NCI-H526 (cell line): ENCODE data around the gene RFX7.
A peak's percentile ranks its signal among the peaks of the same experiment; 100 is the strongest.

ENCODE experiments used
- DNase-seq, 2 experiments: peaks; one replicate each; lab custom pipeline; 2025; lab: John Stamatoyannopoulos, UW

Gene RFX7

GRCh38 chr15:56126409-56126808, 117.3 kb downstream of the RFX7 start:
- no peak for DNase-seq

GRCh38 chr15:56124391-56124790, 119.3 kb downstream of the RFX7 start:
- DNase-seq, result peak in 1 of 2 experiments; percentile 1

GRCh38 chr15:56105855-56106254, 137.8 kb downstream of the RFX7 start:
- DNase-seq, result no peak

- no peak for DNase-seq
These were observed 141.2 kb downstream of the RFX7 start for GRCh38 chr15:56102441-56102840.

GRCh38 chr15:56099311-56099710, 144.4 kb downstream of the RFX7 start:
- DNase-seq, result no peak

GRCh38 chr15:56098195-56098863, 145.3 kb downstream of the RFX7 start:
- DNase-seq, result no peak

GRCh38 chr15:56095406-56095805, 148.3 kb downstream of the RFX7 start:
- DNase-seq, result no peak

- DNase-seq, result no peak
These were observed 149.5 kb downstream of the RFX7 start for GRCh38 chr15:56094171-56094570.

GRCh38 chr15:56088389-56088788, 155.3 kb downstream of the RFX7 start:
- DNase-seq, result no peak

GRCh38 chr15:56086566-56086965, 157.1 kb downstream of the RFX7 start:
- DNase-seq, result no peak

- no peak for DNase-seq
These were observed 161.4 kb downstream of the RFX7 start for GRCh38 chr15:56082263-56082761.

GRCh38 chr15:56077081-56077480, 166.6 kb downstream of the RFX7 start:
- DNase-seq, result no peak

GRCh38 chr15:56076640-56077039, 167.0 kb downstream of the RFX7 start:
- peak; percentile 22 to 39 for DNase-seq

GRCh38 chr15:56074481-56075265, 169.0 kb downstream of the RFX7 start:
- DNase-seq, result no peak

GRCh38 chr15:56064152-56064551, 179.5 kb downstream of the RFX7 start:
- no peak for DNase-seq

GRCh38 chr15:56059716-56060115, 184.0 kb downstream of the RFX7 start:
- no peak for DNase-seq

- DNase-seq, result no peak
These were observed 184.7 kb downstream of the RFX7 start for GRCh38 chr15:56058986-56059385.

- DNase-seq, result no peak
These were observed 187.1 kb downstream of the RFX7 start for GRCh38 chr15:56056626-56057025.

- no peak for DNase-seq
These were observed 190.7 kb downstream of the RFX7 start for GRCh38 chr15:56053046-56053400.

GRCh38 chr15:56052395-56053045, 191.2 kb downstream of the RFX7 start:
- DNase-seq, result peak in 1 of 2 experiments; percentile 40

GRCh38 chr15:56051676-56052075, 192.0 kb downstream of the RFX7 start:
- no peak for DNase-seq

GRCh38 chr15:56049577-56049976, 194.1 kb downstream of the RFX7 start:
- DNase-seq, result no peak

GRCh38 chr15:56047354-56047753, 196.3 kb downstream of the RFX7 start:
- no peak for DNase-seq
